Stomach (tissue), 9 donors: ENCODE data around the gene AVPR2. TPM values are rescaled to one million over a fixed set of nuclear protein-coding genes. Genes with fewer than 3 reads are reported as not detected.

Experiments used
- DNase-seq, 2 donors: peaks; one replicate each; pipeline versions ENCODE4 v3.0.0 to v3.0.0-alpha.2; 2013 to 2019
- H3K27ac ChIP-seq, 5 donors: fragments of 200-600 bp in 4 of 5; sonication (generic) in 4 of 5; one replicate each; pipeline ENCODE4 v1.5.1; 2013 to 2019; ENCODE audit warnings: mild to moderate bottlenecking in 1 of 5, moderate library complexity in 1 of 5
- H3K27me3 ChIP-seq, 3 donors: fragments of 200-600 bp; sonication (generic); one replicate each; pipeline ENCODE4 v1.5.1; 2017 to 2019; ENCODE audit warnings: mixed run types in 1 of 3
- H3K36me3 ChIP-seq, 4 donors: fragments of 200-600 bp; sonication (generic); 1 replicate in 3 of 4; 2 replicates in 1 of 4; pipeline ENCODE4 v1.5.1; 2016 to 2019
- H3K4me1 ChIP-seq, 4 donors: fragments of 200-600 bp; sonication (generic); one replicate each; pipeline ENCODE4 v1.5.1; 2016 to 2019
- H3K4me3 ChIP-seq, 4 donors: fragments of 200-600 bp; sonication (generic) in 3 of 4; one replicate each; pipeline ENCODE4 v1.5.1; 2016 to 2019; ENCODE audit warnings: mild to moderate bottlenecking in 1 of 4
- H3K9me3 ChIP-seq, 4 donors: fragments of 200-600 bp; sonication (generic); one replicate each; pipeline ENCODE4 v1.5.1; 2016 to 2019
- EP300 ChIP-seq: sonication (generic); formaldehyde crosslinking; IDR thresholded peaks from one replicate; pipeline ENCODE4 v1.6.1; 2017; ENCODE audit warnings: antibody characterized with exemption
- POLR2A ChIP-seq, 4 donors: fragments of 450-650 bp; IDR thresholded peaks; one replicate each; pipeline ENCODE4 v1.6.1; 2016; ENCODE audit warnings: antibody characterized with exemption in 4 of 4, control low read depth in 2 of 4, mild to moderate bottlenecking in 1 of 4, moderate library complexity in 1 of 4
- POLR2AphosphoS5 ChIP-seq, 3 donors: sonication (generic); formaldehyde crosslinking; IDR thresholded peaks; one replicate each; pipeline ENCODE4 v1.6.1; 2016; ENCODE audit warnings: antibody characterized with exemption in 3 of 3
- WGBS, 5 donors: extraction: QIAGEN DNeasy Blood & Tissue Kit in 3 of 5; methylation state at CpG; one replicate each; pipeline versions ENCODE4 v1.1.5 to v1.1.7; 2013 to 2018; 5-methylcytosine and 5-hydroxymethylcytosine counted together
- intact Hi-C: fragments of 100-400 bp; cut with DNase I; formaldehyde crosslinking; loops from one replicate; pipeline ENCODE4 v1.15.1; 2023; ENCODE audit warnings: low total_unique reads
- polyA plus RNA-seq, 3 donors: library from polyadenylated mRNA; stranded (reverse); fragments of 200-250 nt; gene quantifications; one replicate each; pipeline ENCODE4 v1.2.3, GENCODE V29; 2013
- total RNA-seq, 5 donors: library from RNA; depleted of rRNA; stranded (reverse); fragments of >200 nt; gene quantifications; one replicate each; pipeline versions ENCODE4 v1.1.0 to v1.2.3, GENCODE V29; 2014 to 2016
- TF ChIP-seq, protein P1 (sequence below), 7 experiments: fragments of 450-650 bp in 4 of 7; fragments of 200-600 bp in 3 of 7; sonication (generic) in 3 of 7; IDR thresholded peaks; one replicate each; pipeline ENCODE4 v1.5.1; 2016 to 2019; ENCODE audit warnings: antibody characterized with exemption in 7 of 7, control low read depth in 2 of 7, mild to moderate bottlenecking in 1 of 7
- donor health status: healthy with polysubstance abuse.
- donor health status: Bipolar disorder and iron deficiency.
- donor health status: healthy.

AVPR2 gene
- total and polyA plus RNA-seq, 8 donors: 0.19 to 1.4 (median 0.72) TPM; not detected in 4

DNA sequence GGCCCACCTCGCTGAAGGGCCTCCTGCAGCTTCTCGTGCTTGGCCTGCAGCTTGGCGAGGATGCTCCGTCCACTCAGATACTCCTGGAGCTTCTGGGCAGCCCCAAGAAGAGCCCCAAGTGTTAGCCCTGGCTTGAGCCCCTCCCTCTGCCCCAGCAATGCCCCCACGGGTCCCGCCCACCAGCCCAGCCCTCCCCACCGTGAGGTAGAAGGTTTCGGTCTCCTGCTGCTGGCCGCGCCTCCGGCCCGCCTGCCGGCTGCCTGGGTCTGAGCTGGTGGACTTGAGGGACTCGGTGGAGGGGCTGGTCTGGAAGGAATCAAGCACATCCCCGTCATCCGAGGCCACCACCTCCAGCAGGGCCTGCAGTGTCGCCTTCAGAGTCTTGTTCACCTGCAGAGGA, 8.7 kb downstream of the AVPR2 start:
- TF ChIP-seq POLR2A (IDR thresholded peaks at IDR 0.05) (no peak), POLR2AphosphoS5 (IDR thresholded peaks at IDR 0.05) (no peak), EP300 (no peak)
- TF ChIP-seq, protein P1, sequence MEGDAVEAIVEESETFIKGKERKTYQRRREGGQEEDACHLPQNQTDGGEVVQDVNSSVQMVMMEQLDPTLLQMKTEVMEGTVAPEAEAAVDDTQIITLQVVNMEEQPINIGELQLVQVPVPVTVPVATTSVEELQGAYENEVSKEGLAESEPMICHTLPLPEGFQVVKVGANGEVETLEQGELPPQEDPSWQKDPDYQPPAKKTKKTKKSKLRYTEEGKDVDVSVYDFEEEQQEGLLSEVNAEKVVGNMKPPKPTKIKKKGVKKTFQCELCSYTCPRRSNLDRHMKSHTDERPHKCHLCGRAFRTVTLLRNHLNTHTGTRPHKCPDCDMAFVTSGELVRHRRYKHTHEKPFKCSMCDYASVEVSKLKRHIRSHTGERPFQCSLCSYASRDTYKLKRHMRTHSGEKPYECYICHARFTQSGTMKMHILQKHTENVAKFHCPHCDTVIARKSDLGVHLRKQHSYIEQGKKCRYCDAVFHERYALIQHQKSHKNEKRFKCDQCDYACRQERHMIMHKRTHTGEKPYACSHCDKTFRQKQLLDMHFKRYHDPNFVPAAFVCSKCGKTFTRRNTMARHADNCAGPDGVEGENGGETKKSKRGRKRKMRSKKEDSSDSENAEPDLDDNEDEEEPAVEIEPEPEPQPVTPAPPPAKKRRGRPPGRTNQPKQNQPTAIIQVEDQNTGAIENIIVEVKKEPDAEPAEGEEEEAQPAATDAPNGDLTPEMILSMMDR (IDR thresholded peaks at IDR 0.05): no peak
- H3K36me3 ChIP-seq: peaks cover 0 to 20% (median 2%) of the 10 kb centered on the region in 4 donors
- no peaks in the 10 kb centered on the region for H3K9me3 ChIP-seq
- 69 to 81% (median 78%) methylated on average over 4 to 17 of the region's 17 CpGs for WGBS, 5 donors
- peaks cover 0 to 14% (median 0%) of the 10 kb centered on the region in 3 donors for H3K27me3 ChIP-seq
- DNase-seq: peak in 1 of 2 donors; percentile 7
- intact Hi-C loops: no loop called here
- H3K4me3 ChIP-seq: no peak overlapping the region
- no peak overlapping the region for H3K27ac ChIP-seq
- no peaks in the 10 kb centered on the region for H3K4me1 ChIP-seq

DNA sequence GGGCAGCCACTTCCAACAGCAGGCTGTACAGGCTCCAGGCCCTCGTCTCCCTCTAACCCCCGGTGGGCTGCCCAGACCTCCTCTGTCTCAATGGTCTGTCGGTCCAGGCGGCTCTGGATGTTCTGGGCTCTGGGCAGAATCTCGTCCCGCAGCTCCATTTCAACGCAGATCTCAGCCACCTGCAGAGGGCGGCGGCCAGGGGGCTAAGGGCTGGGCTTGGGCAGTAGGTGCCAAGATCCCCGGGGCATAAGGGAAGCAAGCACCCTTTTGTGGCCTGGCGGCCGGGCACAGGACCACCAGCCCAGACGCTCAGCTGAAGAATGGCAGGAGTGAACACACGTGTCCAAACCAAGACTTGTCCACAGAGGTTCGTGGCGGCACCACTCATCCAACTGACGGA, 9.2 kb downstream of the AVPR2 start:
- 84 to 98% (median 90%) methylated on average over 5 to 17 of the region's 17 CpGs for WGBS, 5 donors
- intact Hi-C loops: no loop called here
- Histone ChIP-seq H3K9me3 (no peaks in the 10 kb centered on the region), H3K4me3 (no peak overlapping the region), H3K4me1 (no peaks in the 10 kb centered on the region), H3K27ac (no peak overlapping the region), H3K27me3 (peaks cover 0 to 13% (median 0%) of the 10 kb centered on the region in 3 donors), H3K36me3 (peaks cover 0 to 25% (median 2%) of the 10 kb centered on the region in 4 donors)
- no peak for DNase-seq
- TF ChIP-seq, protein P1 (IDR thresholded peaks at IDR 0.05): no peak
- TF ChIP-seq POLR2AphosphoS5 (IDR thresholded peaks at IDR 0.05): no peak
- TF ChIP-seq POLR2A (IDR thresholded peaks at IDR 0.05): no peak
- TF ChIP-seq EP300: no peak

- WGBS, 5 donors: 83 to 94% (median 84%) methylated on average over 6 of the region's 6 CpGs
- peak in 1 of 2 donors; percentile 1 for DNase-seq
- peaks cover 0 to 17% (median 0%) of the 10 kb centered on the region in 3 donors for H3K27me3 ChIP-seq
- H3K4me3 ChIP-seq: no peak overlapping the region
- intact Hi-C loops: no loop called here
- peaks cover 0 to 23% (median under 1%) of the 10 kb centered on the region in 4 donors for H3K36me3 ChIP-seq
- no peaks in the 10 kb centered on the region for H3K9me3 ChIP-seq
- TF ChIP-seq, protein P1 (IDR thresholded peaks at IDR 0.05): no peak
- no peak for TF ChIP-seq POLR2A (IDR thresholded peaks at IDR 0.05)
- TF ChIP-seq POLR2AphosphoS5 (IDR thresholded peaks at IDR 0.05): no peak
- TF ChIP-seq EP300: no peak
- H3K4me1 ChIP-seq: peaks cover 0 to 20% (median 15%) of the 10 kb centered on the region in 4 donors
- no peak overlapping the region for H3K27ac ChIP-seq
Measured at GRCh38 chrX:153917869-153918268, 13.4 kb downstream of the AVPR2 start.

- no peaks in the 10 kb centered on the region for H3K9me3 ChIP-seq
- peaks cover 0 to 15% (median 0%) of the 10 kb centered on the region in 3 donors for H3K27me3 ChIP-seq
- H3K4me3 ChIP-seq: no peak overlapping the region
- peaks cover 0 to 17% (median 0%) of the 10 kb centered on the region in 4 donors for H3K36me3 ChIP-seq
- no peak for TF ChIP-seq POLR2A (IDR thresholded peaks at IDR 0.05)
- no peak for TF ChIP-seq POLR2AphosphoS5 (IDR thresholded peaks at IDR 0.05)
- TF ChIP-seq EP300: no peak
- TF ChIP-seq, protein P1 (IDR thresholded peaks at IDR 0.05): no peak
- intact Hi-C loops: no loop called here
- peaks cover 0 to 34% (median 26%) of the 10 kb centered on the region in 4 donors for H3K4me1 ChIP-seq
- WGBS, 5 donors: 84 to 100% (median 90%) methylated on average over 2 to 13 of the region's 13 CpGs
- no peak for DNase-seq
- no peak overlapping the region for H3K27ac ChIP-seq
Measured at GRCh38 chrX:153919281-153919680, 14.8 kb downstream of the AVPR2 start.
